HG02970 (cell line): ENCODE results near the gene COL18A1.
"Not testable (repeated sequence)": the region's sequence is repeated elsewhere in the genome, so short reads cannot be mapped to it uniquely, and the experiment has no call there.

ENCODE experiments used
- ATAC-seq: cut with Tn5 transposase; IDR thresholded peaks from one replicate; pipeline ENCODE4 v1.9.1; 2021; ENCODE audit warnings: mild to moderate bottlenecking, moderate library complexity, moderate number of reproducible peaks; ENCODE audit not compliant: unreplicated experiment, low FRiP score

Gene COL18A1

DNA sequence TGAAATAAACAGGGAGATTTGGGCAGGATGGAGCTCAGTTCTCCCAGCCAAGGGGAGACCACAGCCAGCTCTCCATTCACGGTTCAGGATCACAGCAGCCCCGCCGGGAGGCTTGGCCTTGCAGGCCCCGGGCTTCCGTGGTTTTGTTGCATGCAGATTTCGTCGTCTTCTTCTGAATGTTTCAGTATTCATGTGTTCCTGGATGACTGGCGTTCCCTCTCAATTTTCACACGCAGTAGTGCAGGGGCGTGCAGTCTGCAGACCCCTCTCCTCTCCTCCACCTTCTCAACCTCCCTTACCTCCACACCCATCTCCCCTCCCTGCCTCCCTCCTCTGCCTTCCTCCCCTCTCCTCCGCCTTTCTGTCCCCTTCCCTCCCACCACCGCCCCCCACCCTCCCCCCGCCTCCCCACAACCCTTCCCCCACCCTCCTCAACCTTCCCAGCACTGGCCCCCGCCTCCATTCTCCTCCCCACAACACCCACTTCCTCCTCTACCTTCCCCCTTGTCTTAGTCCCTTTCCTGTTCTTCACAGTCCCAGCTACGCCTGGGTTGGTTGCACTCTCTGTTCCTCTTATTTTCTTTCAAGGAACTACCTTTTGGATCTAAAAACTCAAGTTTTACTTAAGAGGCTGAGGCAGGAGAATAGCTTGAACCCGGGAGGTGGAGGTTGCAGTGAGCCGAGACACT lies 145.7 kb downstream of the COL18A1 start:
- no peak for ATAC-seq

DNA sequence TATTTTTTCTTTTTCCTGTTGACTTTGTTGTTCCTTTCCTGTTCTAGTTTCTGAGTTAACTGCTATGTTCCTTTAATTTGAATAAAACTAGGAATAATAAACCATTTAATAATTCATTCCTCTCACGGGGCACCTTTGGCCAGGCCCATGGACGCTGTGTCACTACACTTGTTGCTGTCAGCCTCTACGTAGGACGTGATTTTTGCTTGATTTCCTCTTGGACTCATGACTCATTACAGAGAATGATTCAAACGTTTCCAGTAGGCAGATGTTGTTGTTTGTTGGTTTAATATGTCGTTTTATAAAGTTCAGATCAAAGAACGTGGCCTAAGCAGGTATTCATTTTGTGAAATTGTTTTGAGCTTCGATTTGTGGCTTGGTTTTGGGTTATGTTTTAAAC lies 146.4 kb downstream of the COL18A1 start:
- no peak for ATAC-seq

DNA sequence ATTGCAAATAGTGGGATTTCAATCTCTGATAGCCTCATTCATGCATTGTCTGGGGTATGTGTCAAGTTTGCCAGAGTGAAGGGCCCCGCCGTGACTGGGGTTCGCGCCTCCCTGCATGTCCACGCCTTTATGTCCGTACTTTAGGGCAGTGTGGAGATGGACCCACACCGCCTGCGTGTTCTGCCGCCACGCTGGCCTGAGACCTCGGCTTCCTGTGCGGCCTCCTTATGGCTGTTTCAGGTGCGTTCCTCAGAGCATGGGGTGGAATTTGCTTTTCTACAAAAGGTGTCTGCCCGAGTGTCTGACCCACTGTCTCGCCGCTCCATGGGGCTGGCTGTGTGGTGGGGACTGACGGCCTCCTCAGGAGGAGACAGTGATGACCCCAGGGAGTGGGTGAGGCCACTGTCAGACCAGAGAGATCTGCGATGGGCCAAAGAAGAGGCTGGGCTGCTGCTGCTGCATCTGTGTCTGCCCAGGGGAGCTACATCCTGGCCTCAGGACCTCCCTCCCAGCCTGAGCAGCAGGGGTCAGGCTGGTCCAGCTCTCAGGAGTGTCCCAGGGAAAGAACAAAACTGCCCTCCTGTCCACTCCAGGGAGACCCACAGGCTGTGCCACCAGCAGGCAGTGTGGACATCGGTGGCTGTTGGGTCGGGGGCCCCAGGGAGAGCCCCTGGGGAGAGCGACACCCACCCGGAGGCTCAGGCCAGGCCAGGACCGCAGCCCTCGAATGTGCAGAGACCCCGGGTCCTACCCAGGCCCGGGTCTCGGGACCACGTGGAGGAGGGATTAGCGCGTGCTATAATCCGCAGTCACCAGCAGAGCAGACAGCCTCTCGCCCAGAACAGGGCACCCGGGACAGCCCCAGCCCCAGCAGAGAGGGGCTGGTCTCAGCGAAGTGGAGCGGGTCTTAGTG lies 147.1 kb downstream of the COL18A1 start:
- ATAC-seq, result no peak

DNA sequence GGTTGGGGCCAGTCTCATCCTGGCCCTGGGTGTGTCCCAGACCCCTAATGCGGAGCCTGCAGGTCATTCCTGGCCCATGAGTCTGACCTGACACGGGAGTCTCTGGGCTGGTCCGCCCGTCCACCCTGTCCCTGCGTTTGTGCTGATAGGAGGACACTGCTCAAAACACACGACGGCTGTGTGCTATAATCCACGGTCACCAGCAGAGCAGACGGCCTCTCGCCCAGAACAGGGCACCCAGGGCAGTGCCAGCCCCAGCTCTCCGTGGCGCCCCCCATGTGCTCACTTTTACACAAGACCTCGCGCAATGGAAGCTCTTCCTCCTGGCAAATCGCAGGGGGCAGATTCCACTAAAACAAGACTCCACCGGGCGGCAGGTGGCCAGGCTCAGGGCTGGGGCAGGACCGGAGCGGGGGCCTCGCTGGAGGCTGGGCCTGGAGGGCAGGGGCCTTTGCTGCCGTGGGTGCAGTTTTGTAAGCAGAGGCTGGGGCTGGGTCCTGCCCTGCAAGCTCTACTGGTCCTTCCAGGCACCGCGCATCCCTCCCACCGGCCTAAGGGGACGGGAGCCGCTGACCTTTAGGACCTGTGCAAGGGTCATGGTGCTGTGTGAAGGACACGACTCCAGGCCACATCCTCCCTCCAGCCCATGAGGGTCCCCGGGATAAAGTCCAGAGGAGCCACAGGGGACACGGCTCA lies 147.9 kb downstream of the COL18A1 start:
- ATAC-seq, result no peak

DNA sequence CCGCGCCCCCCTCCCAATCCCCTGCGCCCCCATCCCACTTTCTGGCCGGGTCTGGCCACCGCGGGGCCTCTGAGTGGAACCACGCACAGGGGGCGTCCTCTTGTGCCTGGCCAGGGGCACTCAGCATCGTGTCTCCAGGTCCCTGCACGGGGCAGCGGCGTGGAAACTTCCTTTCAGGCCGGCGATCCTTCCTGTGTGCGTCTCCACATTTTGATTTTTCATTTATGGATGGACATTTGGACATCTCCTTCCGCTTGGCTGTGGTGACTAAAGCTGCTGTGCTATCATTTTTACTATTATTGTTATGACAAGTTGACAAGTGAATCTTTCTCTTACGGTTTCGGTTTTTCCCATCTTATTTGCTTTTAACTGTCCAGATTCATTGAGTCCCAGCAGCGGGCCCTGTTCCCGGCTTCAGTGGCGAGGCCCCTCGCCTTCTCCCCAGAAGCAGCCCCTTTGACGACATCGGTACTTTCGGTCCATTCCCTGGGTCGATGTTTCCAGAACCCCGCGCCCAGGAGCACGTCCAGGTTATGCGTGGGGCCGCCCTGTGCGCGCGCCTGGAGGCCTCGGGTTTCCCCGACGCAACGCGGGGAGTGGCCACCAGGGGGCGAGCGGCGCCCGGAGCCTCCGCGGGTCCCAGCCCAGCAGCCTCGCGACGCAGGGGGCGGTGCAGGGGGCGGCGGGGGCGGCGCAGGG lies 149.7 kb downstream of the COL18A1 start:
- ATAC-seq, result no peak

DNA sequence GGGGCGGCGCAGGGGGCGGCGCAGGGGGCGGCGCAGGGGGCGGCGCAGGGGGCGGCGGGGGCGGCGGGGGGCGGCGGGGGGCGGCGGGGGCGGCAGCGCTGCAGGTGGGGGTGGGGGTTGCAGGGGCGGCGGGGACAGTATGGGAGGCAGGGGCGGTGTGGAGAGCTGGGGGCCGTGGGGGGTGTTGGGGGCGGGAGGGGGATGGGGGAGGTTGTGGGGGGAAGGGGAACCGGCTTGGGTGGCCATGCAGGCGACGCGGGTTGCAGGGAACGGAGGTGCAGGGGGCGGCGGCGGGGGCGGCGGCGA lies 150.2 kb downstream of the COL18A1 start:
- ATAC-seq, result no peak

DNA sequence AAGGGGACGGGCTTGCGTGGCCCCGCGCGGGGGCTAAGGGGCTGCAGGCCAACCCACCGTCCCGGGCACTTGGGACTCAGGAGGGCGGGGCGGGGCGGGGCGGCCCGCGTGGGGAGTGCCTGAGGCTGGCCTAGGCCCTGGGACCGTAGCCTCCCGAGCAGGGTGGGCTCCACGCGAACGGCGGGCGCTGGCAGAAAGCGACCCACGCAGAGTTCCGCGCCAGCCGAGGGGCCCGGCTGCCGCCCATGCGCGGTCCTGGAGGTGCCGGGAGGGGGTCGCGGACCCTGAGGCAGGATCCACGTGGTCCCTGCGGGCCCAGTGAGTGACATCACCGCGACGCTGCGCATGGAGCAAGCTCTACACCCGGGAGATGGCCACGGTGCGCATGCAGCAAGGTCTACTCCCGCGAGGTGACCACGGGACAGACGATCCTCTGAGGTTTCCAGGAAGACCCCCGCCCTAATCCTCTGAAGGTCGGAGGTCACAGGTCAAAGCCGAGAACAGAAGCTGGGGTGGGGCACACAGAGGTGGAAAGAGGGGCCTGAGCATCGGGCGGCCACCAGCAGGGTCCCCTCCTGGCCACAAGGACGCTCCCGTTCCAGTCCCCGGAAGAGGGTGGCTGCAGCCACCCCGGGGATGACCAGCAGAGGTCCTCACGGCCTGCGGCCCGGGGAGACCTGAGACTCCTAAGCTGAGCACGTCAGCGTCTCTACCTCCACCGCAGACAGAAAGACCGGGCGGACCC lies 150.8 kb downstream of the COL18A1 start:
- no peak for ATAC-seq

DNA sequence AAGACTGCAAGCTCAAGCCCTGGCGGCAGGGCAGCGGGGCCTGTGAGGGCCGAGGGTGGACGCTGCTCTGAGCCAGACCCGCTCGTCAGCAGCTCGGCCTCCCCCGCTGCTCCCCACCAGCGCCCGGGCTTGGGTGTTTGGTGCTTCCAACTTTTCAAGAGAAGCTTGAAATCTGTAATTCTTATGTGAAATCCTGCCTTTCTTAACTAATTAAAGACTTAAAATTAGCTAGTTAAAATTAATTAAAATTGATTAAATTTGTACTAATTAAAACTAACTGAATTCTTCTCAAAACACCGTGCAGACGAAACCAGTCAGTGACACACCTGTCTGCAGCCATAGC lies 151.3 kb downstream of the COL18A1 start:
- ATAC-seq, result no peak

DNA sequence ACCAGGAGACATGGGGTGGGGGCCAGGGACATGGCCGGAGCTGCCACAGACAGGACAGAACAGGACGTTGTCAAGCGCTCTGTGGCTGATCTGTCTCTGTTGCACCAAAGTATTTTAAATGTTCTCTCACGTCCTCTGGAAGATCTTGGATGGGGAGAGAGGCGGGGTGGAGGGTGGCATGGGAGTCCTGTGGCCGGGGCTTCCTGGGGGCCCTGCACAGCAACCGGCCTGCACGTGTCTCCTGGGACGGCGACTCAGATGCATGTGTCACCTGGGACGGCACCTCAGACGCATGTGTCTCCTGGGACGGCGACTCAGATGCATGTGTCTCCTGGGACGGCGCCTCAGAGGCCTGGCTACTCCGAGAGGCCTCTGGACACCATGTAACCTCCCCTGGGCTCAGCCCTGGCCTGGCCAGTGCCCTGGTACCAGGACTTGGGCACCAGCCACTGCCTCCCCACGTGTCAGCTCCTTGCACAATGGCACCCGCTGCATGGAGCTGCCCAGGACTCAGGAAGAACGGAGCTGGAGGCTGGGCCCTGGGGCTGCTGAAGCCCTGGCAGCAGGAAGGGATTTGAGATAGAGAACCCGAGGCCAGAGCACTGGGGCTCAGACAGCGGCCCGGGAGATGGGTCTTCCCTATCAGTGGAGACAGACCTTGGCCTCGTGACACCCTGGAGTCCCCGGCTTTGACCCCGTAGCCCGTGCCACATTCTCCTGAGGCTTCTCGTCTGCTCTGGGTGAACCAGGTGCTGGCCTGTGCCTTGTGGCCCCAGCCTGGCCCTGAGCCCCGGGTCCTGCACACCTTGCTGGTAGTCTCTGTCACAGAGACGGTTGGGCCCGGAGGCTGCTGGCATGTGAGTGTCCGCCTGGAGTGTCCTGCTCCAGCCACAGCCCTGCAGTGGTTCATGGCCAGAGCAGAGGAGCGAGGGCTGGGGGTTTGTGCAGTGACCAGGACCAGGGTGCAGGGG lies 152.0 kb downstream of the COL18A1 start:
- ATAC-seq, result no peak

DNA sequence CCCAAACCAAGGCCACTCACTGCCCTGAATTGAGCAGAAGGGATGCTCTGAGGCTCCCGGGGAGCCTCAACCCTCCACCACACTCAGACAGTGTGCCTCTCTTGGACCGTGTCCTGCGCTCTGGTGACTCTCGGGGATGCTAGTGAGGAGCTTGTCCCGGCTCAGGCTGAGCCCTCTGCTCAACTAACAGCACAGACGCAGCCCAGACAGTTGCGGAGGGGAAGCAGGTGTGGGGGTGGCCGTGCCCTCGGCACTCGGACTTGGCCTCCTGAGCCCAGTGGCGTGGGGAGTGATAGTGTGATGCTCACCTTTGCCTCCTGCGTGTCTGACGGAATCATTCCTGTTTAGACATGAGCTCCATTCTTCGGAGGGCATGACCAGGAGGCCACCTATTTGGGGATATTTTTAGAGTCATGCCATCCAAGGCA lies 152.7 kb downstream of the COL18A1 start:
- no peak for ATAC-seq

DNA sequence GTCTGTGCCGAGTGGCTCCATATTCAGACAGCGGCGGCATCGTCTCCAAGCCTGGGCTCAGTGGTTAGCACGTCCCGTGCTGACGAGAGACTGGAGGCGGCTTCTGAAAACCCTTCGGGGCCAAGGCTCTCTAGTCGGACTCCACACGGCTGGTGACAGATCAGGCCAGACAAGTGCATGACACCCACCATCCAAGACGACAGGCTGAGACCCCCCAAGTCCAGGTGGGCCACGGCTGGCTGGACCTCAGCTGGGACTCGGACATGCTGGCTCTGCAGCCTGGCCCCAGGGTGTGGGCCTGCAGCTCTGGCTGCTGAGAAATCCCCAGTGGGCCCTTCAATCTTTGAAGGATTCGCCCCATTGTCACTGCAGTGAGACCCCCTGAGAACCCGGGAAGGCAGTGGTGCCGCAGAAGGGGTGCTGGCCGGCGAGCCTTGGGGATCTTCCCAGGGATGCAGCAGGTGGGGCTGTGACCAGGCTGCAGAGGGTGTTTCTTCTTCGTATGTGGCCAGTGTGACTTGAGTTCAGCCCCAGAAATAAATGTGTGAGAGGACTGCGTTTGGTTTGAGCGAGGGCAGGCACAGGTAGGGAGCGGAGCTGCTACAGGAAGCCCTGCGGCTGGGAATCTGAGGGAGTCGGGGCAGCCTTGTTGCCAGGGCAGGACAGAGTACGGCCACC lies 153.2 kb downstream of the COL18A1 start:
- ATAC-seq, result no peak

DNA sequence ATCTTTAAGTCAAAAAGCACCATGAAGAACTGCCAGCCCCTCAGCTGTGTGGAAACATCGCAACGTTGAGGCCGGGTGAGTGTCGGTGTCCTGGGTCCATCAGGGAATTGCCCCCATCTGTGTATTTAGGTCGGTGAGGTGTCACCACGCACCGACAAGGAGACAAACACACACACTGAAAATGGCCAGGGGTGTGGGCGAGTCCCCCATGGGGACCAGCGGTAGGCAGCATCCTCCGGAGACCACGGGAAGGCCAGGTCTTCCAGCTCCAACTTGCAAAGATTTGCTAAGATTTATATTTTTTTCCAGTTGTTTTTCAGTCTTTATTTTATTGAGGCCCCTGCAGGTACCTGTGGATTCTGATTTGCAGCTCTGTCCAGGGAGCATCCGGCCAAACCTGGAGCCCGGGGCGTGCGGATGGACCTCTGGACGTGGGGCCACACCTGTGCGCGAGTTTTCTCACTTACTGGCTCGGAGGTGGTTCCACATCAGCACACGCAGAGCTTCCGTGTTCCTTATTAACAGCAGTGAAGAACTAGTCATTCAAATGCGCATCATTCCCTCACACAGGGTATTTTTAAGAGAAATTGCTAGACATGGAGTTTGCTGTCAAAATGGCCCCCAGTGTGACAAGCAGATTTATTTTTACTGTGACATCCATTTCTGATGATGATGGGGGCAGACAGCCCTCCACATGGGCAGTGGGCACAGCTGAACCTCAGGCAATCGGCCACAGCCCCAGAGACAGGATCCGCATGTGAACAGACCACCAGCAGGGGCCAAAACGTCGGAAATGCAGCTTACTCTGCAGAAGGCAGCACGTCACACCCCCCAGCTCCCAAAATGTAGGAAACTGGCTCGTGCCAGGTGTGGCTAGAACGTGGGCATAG lies 154.5 kb downstream of the COL18A1 start:
- ATAC-seq, result no peak

DNA sequence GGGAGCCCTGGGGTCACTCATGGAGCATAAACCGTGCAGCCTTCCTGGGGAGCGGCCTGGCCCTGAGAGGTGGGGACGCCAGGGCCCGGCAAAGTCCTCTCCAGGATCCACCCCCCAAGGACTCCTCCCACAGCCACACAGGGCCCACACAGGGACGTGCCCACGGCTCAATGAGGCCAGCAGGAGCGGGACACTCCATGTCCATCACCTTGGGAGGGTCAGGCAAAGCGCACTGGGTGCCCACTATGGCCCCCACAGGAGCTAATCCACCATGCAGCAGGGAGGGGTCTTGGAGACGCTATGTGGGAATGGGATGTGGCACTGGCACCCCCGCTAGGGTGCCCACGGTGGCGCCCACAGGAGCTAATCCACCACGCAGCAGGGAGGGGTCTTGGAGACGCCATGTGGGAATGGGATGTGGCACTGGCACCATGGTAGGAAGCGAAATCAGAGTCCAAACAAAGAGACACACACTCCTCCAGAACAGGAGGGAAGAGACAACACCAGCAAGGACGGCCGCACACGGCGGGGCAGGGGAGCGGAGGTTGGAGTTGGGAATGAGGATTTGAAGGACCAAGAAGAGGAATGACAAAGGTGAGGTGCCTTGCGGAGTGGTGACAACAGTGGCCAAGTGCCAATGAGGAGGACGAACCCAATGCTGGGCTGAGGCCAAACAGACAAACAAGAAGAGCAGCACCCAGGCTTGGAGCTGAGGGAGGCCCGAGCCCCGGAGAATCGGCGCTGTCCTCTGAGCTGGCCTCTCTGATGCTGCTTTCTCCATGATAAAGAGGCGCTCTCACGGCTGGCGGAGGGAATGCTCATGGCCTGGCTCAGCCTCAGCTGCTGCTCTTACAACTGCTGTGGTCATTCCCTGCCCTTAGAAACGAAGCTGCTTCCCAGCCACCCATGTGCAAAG lies 155.4 kb downstream of the COL18A1 start:
- no peak for ATAC-seq

DNA sequence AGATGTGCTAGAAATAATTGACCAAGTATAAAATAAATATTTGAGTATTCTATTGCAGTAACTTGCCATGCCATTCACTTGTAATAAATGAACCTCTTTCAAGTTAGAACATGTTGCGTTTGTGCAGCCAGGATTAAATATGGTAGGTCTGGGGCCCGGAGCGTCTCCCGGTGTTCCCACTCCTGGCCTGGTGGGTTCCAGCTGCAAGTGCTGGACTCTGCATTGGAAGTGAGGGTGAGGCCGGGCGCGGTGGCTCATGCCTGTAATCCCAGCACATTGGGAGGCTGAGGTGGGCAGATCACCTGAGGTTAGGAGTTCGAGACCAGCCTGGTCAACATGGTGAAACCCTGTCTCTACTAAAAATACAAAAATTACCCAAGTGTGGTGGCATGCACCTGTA lies 156.3 kb downstream of the COL18A1 start:
- not testable (repeated sequence) for ATAC-seq

DNA sequence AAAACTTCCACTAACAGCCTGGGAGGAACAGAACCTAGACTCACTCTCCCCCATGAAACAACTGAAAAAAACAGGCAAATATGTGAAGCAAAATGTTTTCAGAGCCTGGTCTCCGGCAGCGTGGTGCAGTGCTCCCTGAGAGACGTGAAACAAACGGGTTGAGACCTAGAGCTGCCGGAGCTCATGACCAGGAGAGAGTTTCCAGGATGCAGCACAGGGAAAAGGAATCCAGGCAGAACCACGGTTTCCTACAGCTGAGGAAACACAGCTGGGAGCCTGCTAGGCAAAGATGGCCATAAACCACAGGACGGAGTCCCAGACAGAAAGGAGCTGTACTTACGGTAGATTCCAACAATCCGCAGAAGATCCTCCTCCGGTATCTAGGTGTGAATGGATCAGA lies 157.4 kb downstream of the COL18A1 start:
- ATAC-seq, result no peak

DNA sequence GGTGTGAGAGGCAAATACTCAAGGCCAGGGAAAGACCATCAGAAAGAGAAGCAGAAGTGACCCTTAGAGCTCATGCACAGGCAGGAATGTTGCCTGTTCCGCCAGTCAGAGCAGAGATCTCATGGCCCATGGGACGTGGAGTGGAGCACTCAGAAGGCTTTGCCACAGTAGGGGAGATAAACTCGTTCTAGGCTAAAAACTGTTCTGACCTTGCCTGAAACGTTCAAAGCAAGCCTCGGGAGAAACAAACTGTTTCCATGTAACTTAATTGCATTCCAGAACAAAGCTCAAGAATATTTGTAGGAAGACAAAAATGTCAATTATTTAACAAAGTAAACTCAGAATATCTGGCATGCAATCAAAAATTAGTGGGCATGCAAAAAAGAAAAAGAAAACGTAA lies 158.0 kb downstream of the COL18A1 start:
- no peak for ATAC-seq
